Panc1 (cell line): Measurements from ENCODE around the gene HOXD9. TPM values are rescaled to one million over a fixed set of nuclear protein-coding genes. Genes with fewer than 3 reads are reported as not detected.

ENCODE experiments used
- ATAC-seq: fragments of 200-7000 bp; cut with Tn5 transposase; 2 replicates; pipeline ENCODE4 v1.9.1; 2020; ENCODE audit warnings: mild to moderate bottlenecking, moderate library complexity
- BruUV-seq: library from RNA; stranded (reverse); fragments of 400-500 nt; replicated peaks from 2 replicates; lab custom pipeline; 2021; lab: Mats Ljungman, UMichigan
- CTCF ChIA-PET: fragments of 300-600 bp; sonication (Branson Sonifier 250); formaldehyde crosslinking; loops from one replicate; lab custom pipeline; 2022; ENCODE audit warnings: antibody characterized with exemption; lab: Charles Lee
- POLR2A ChIA-PET: fragments of 300-600 bp; sonication (Branson Sonifier 250); formaldehyde crosslinking; loops from one replicate; lab custom pipeline; 2022; ENCODE audit warnings: antibody characterized with exemption; lab: Charles Lee
- DNase-seq: peaks from one replicate; pipeline ENCODE4 v3.0.0-alpha.2; 2010; ENCODE audit warnings: low read depth, low spot score
- H3K27ac ChIP-seq: 2 replicates; pipeline ENCODE4 v1.5.1; 2011; ENCODE audit warnings: mild to moderate bottlenecking, low read length, inconsistent platforms
- H3K27me3 ChIP-seq: fragments of 200-500 bp; sonication (Bioruptor generic); 2 replicates; pipeline ENCODE4 v1.6.0; 2014; ENCODE audit warnings: low read length, inconsistent platforms; ENCODE audit not compliant: control insufficient read depth, insufficient read depth
- H3K36me3 ChIP-seq: fragments of 200-500 bp; sonication (Bioruptor generic); 2 replicates; pipeline ENCODE4 v1.5.1; 2014; ENCODE audit warnings: inconsistent platforms, mild to moderate bottlenecking, low read length, moderate library complexity; ENCODE audit not compliant: control insufficient read depth, insufficient read depth
- H3K4me1 ChIP-seq: 2 replicates; pipeline ENCODE4 v1.5.1; 2011; ENCODE audit warnings: inconsistent platforms, mild to moderate bottlenecking, low read length, moderate library complexity; ENCODE audit not compliant: control insufficient read depth, insufficient read depth
- H3K4me3 ChIP-seq, 2 experiments: 2 replicates each; pipeline ENCODE4 v1.5.1; 2011 to 2012; ENCODE audit warnings: low read depth in 2 of 2, low read length in 2 of 2, mild to moderate bottlenecking in 2 of 2, inconsistent platforms in 1 of 2, moderate library complexity in 1 of 2
- H3K9me3 ChIP-seq: fragments of 200-500 bp; sonication (Bioruptor generic); 2 replicates; pipeline ENCODE4 v1.5.1; 2014; ENCODE audit warnings: low read depth, mild to moderate bottlenecking, inconsistent platforms, low read length, moderate library complexity; ENCODE audit not compliant: control insufficient read depth, insufficient read depth
- POLR2AphosphoS5 ChIP-seq: IDR thresholded peaks from 2 replicates; pipeline ENCODE4 v1.6.1; 2012; ENCODE audit warnings: mild to moderate bottlenecking, low read depth, low read length, moderate library complexity
- SIN3A ChIP-seq: IDR thresholded peaks from 2 replicates; pipeline ENCODE4 v1.6.1; 2012; ENCODE audit warnings: low read depth, mild to moderate bottlenecking, low read length, moderate library complexity, borderline replicate concordance; ENCODE audit not compliant: insufficient read depth
- TCF7L2 ChIP-seq: IDR thresholded peaks from 2 replicates; pipeline ENCODE4 v1.6.1; 2011; ENCODE audit warnings: mild to moderate bottlenecking, low read depth, low read length, inconsistent platforms
- in situ Hi-C: cut with HindIII; loops from 2 replicates; pipeline ENCODE4 v1.10.0; 2016; ENCODE audit warnings: low sequenced_read_pairs, low pct_unique_long_range_greater_than_20kb
- intact Hi-C: fragments of 100-400 bp; cut with micrococcal nuclease; formaldehyde crosslinking; loops from one replicate; pipeline ENCODE4 v1.10.0; 2022; ENCODE audit not compliant: unreplicated experiment
- total RNA-seq: library from RNA; stranded (reverse); gene quantifications from one replicate; pipeline ENCODE4 v1.2.1, GENCODE V29; 2021; ENCODE audit not compliant: unreplicated experiment
- TF ChIP-seq, protein P1 (sequence below), 2 experiments: IDR thresholded peaks; 2 replicates each; pipeline ENCODE4 v1.6.1; 2011 to 2012; ENCODE audit warnings: low read depth in 2 of 2, control low read depth in 1 of 2, low read length in 1 of 2, mild to moderate bottlenecking in 1 of 2, moderate library complexity in 1 of 2; ENCODE audit not compliant: insufficient read depth in 1 of 2
- TF ChIP-seq, protein P2 (sequence below): fragments of 450-650 bp; IDR thresholded peaks from 2 replicates; pipeline ENCODE4 v1.5.1; 2017; ENCODE audit warnings: mild to moderate bottlenecking

Gene HOXD9
- total RNA-seq, 1 experiment from 2014 or later, result 0.15 TPM

DNA sequence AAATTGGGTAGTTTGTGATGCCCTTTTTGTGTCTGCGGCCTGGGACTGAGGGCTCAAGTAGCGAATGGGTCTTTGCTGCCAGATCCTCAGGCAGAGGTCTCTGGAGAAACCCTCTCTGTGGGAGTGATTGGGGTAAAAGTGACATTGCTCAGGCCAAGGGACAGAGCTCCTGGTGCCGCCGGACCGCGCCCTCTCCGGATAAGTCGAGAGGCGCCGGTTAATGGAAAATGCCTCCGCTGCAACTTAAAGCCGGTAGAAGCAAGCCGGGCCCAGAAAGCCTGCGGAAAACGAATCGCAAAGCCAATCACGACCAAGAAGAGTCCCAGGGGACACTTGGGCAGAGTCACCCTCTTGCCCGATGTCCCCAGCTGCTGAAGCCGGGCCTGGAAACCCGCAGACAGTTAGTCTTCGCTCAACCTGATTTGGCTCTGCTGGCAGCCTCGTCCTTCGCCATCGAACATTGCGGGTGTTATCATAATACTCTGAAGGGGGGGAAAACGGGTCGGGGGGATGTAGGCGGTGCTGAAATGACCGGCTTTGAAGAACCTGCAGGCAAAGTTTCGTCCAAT, 23.3 kb upstream of the HOXD9 start:
- Histone ChIP-seq H3K27me3 (peaks cover 5% of the 10 kb centered on the region), H3K4me1 (peaks cover 16% of the 10 kb centered on the region), H3K27ac (no peak overlapping the region), H3K36me3 (no peaks in the 10 kb centered on the region), H3K9me3 (no peaks in the 10 kb centered on the region), H3K4me3 (no peak overlapping the region)
- TF ChIP-seq POLR2AphosphoS5, result no peak
- TF ChIP-seq, protein P1, sequence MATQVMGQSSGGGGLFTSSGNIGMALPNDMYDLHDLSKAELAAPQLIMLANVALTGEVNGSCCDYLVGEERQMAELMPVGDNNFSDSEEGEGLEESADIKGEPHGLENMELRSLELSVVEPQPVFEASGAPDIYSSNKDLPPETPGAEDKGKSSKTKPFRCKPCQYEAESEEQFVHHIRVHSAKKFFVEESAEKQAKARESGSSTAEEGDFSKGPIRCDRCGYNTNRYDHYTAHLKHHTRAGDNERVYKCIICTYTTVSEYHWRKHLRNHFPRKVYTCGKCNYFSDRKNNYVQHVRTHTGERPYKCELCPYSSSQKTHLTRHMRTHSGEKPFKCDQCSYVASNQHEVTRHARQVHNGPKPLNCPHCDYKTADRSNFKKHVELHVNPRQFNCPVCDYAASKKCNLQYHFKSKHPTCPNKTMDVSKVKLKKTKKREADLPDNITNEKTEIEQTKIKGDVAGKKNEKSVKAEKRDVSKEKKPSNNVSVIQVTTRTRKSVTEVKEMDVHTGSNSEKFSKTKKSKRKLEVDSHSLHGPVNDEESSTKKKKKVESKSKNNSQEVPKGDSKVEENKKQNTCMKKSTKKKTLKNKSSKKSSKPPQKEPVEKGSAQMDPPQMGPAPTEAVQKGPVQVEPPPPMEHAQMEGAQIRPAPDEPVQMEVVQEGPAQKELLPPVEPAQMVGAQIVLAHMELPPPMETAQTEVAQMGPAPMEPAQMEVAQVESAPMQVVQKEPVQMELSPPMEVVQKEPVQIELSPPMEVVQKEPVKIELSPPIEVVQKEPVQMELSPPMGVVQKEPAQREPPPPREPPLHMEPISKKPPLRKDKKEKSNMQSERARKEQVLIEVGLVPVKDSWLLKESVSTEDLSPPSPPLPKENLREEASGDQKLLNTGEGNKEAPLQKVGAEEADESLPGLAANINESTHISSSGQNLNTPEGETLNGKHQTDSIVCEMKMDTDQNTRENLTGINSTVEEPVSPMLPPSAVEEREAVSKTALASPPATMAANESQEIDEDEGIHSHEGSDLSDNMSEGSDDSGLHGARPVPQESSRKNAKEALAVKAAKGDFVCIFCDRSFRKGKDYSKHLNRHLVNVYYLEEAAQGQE (IDR thresholded peaks at IDR 0.05; ENCODE audit: insufficient read depth in 1 of 2, low read depth in 2 of 2, low read length in 1 of 2), result no peak
- BruUV-seq, result no TSS peak
- ATAC-seq (no peak), DNase-seq (no peak)
- in situ Hi-C loops (no loop called here), intact Hi-C loops (loop anchor here (5.0 kb wide), 3 partner anchors 847 to 1402 kb away; no protein-coding TSS in a partner anchor)
- ChIA-PET CTCF (no interaction called here), POLR2A (no interaction called here)

DNA sequence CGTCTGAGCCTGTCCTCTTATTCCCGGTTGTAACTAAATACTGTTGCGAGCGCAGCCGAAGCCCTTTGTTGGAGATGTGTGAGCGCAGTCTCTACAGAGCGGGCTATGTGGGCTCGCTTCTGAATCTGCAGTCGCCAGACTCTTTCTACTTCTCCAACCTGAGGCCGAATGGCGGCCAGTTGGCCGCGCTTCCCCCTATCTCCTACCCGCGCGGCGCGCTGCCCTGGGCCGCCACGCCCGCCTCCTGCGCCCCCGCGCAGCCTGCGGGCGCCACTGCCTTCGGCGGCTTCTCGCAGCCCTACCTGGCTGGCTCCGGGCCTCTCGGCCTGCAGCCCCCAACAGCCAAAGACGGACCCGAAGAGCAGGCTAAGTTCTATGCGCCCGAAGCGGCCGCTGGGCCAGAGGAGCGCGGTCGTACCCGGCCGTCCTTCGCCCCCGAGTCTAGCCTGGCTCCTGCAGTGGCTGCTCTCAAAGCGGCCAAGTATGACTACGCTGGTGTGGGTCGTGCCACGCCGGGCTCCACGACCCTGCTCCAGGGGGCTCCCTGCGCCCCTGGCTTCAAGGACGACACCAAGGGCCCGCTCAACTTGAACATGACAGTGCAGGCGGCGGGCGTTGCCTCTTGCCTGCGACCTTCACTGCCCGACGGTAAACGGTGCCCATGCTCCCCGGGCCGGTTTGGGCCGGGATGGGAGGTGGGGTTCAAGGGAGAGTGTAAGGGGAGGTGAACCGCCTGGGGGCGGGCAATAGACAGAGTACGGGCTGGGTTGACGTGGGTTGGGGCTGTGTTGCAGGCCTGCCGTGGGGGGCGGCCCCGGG, 22.6 kb upstream of the HOXD9 start, which contains the start of gene HOXD12:
HOXD12 (plus strand) TSS at position 68 of the 819 bp plus-strand sequence; CDS start at position 75, 7 bp downstream.
- Histone ChIP-seq H3K4me1 (peaks cover 18% of the 10 kb centered on the region), H3K4me3 (peak within 1 kb of the TSS in 1 of 2 experiments; percentile 87; a peak in 2 of 4 replicates), H3K27me3 (peaks cover 5% of the 10 kb centered on the region), H3K27ac (no peak within 1 kb of the TSS), H3K36me3 (no peaks in the 10 kb centered on the region), H3K9me3 (no peaks in the 10 kb centered on the region)
- no peak for DNase-seq
- POLR2A ChIA-PET, result no interaction called here
- TF ChIP-seq POLR2AphosphoS5 (no peak), SIN3A (no peak), TCF7L2 (no peak)
- TF ChIP-seq, protein P2, sequence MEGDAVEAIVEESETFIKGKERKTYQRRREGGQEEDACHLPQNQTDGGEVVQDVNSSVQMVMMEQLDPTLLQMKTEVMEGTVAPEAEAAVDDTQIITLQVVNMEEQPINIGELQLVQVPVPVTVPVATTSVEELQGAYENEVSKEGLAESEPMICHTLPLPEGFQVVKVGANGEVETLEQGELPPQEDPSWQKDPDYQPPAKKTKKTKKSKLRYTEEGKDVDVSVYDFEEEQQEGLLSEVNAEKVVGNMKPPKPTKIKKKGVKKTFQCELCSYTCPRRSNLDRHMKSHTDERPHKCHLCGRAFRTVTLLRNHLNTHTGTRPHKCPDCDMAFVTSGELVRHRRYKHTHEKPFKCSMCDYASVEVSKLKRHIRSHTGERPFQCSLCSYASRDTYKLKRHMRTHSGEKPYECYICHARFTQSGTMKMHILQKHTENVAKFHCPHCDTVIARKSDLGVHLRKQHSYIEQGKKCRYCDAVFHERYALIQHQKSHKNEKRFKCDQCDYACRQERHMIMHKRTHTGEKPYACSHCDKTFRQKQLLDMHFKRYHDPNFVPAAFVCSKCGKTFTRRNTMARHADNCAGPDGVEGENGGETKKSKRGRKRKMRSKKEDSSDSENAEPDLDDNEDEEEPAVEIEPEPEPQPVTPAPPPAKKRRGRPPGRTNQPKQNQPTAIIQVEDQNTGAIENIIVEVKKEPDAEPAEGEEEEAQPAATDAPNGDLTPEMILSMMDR, result no peak
- TF ChIP-seq, protein P1 (IDR thresholded peaks at IDR 0.05; ENCODE audit: insufficient read depth in 1 of 2, low read depth in 2 of 2, low read length in 1 of 2), result no peak
- intact Hi-C loops, result loop anchor here (5.0 kb wide), 3 partner anchors 848 to 1403 kb away; no protein-coding TSS in a partner anchor
- in situ Hi-C loops, result no loop called here
- CTCF ChIA-PET, result no interaction called here
- BruUV-seq, result no TSS peak
- no peak for ATAC-seq
